Endothelial cell of umbilical vein (primary cell): ENCODE data around the gene CGB3.

Experiments used
- CTCF ChIP-seq, 2 donors: IDR thresholded peaks; 1 replicate in 1 of 2; 2 replicates in 1 of 2; pipeline ENCODE4 v1.5.1; 2011; ENCODE audit warnings: low read length in 2 of 2, mild to moderate bottlenecking in 2 of 2, moderate library complexity in 2 of 2, control low read depth in 1 of 2, inconsistent platforms in 1 of 2, low read depth in 1 of 2; ENCODE audit not compliant: insufficient read depth in 1 of 2; ENCODE audit errors: extremely low read depth in 1 of 2
- EZH2 ChIP-seq: IDR thresholded peaks from 2 replicates; pipeline ENCODE4 v1.6.1; 2012; ENCODE audit warnings: borderline replicate concordance, low read depth, mild to moderate bottlenecking, moderate library complexity, low read length, inconsistent platforms; ENCODE audit not compliant: severe bottlenecking
- FOS ChIP-seq: IDR thresholded peaks from 2 replicates; pipeline ENCODE4 v1.6.1; 2011; ENCODE audit warnings: mild to moderate bottlenecking, low read length, moderate library complexity, borderline replicate concordance; ENCODE audit not compliant: insufficient read depth
- GATA2 ChIP-seq: IDR thresholded peaks from 2 replicates; pipeline ENCODE4 v1.7.0; 2011; ENCODE audit warnings: low read depth, mild to moderate bottlenecking, moderate library complexity, mixed read lengths, low read length; ENCODE audit not compliant: insufficient read length, insufficient read depth
- JUN ChIP-seq: IDR thresholded peaks from 2 replicates; pipeline ENCODE4 v1.6.1; 2011; ENCODE audit warnings: borderline replicate concordance, low read depth; ENCODE audit not compliant: insufficient read length, insufficient read depth
- MAX ChIP-seq: IDR thresholded peaks from 2 replicates; pipeline ENCODE4 v1.6.1; 2011; ENCODE audit not compliant: insufficient read depth, insufficient read length
- MYC ChIP-seq: IDR thresholded peaks from one replicate; pipeline ENCODE4 v1.6.1; 2011; ENCODE audit warnings: mild to moderate bottlenecking, low read depth, low read length
- POLR2A ChIP-seq: IDR thresholded peaks from 2 replicates; pipeline ENCODE4 v1.6.1; 2012; ENCODE audit warnings: low read depth, mild to moderate bottlenecking, control low read depth, low read length
- POLR2AphosphoS5 ChIP-seq: IDR thresholded peaks from 2 replicates; pipeline ENCODE4 v1.6.1; 2012; ENCODE audit warnings: low read depth, mild to moderate bottlenecking, control low read depth, low read length, moderate library complexity; ENCODE audit not compliant: insufficient read depth

- TF ChIP-seq CTCF (IDR thresholded peaks at IDR 0.05; ENCODE audit: extremely low read depth in 1 of 2, insufficient read depth in 1 of 2, low read depth in 1 of 2, low read length in 2 of 2) (no peak), POLR2A (no peak), MAX (no peak), POLR2AphosphoS5 (no peak), FOS (no peak), EZH2 (no peak), MYC (no peak), GATA2 (no peak), JUN (no peak)
Measured at GRCh38 chr19:49014123-49014869, 9.8 kb downstream of the CGB3 start.
